ENCODE data around the gene KCNK4. TPM values are rescaled to one million over a fixed set of nuclear protein-coding genes. Genes with fewer than 3 reads are reported as not detected.

Gene KCNK4
- polyA plus RNA-seq, 3 donors, result not detected

DNA sequence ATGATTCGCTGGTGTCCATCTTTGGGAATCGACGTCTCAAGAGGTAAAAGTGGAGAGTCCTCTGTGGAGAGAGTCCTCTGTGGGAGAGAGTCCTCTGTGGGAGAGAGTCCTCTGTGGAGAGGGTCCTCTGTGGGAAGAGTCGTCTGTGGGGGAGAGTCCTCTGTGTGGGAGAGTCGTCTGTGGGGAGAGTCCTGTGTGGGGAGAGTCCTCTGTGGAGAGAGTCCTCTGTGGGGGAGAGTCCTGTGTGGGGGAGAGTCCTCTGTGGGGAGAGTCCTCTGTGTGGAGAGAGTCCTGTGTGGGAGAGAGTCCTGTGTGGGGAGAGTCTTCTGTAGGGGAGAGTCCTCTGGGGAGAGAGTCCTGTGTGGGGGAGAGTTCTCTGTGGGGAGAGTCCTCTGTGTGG is 29.9 kb downstream of the KCNK4 start:
- peak overlapping the region in 2 of 7 donors; percentile 47 to 79 for H3K27ac Mint-ChIP-seq
- Histone ChIP-seq H3K4me1 (ENCODE audit: control insufficient read depth in 1 of 2, insufficient read depth in 2 of 2, low read length in 2 of 2) (peaks cover 27 to 35% of the 10 kb centered on the region in 2 donors), H3K4me3 (replicated peaks in 1 of 3; ENCODE audit: low read depth in 2 of 3, low read length in 3 of 3) (no peak overlapping the region), H4K20me1 (ENCODE audit: insufficient read depth, low read length) (peaks cover 5% of the 10 kb centered on the region), H3K9me3 (replicated peaks in 1 of 2; ENCODE audit: control insufficient read depth in 1 of 2, insufficient read depth in 1 of 2, low read length in 2 of 2) (no peaks in the 10 kb centered on the region), H3K36me3 (replicated peaks in 1 of 2; ENCODE audit: control insufficient read depth in 1 of 2, insufficient read depth in 2 of 2, low read length in 2 of 2) (peaks cover 21 to 33% of the 10 kb centered on the region in 2 donors), H2AFZ (ENCODE audit: insufficient read depth, low read depth, low read length, poor library complexity, severe bottlenecking) (no peak overlapping the region), H3K79me2 (ENCODE audit: insufficient read depth, low read length) (peaks cover 4% of the 10 kb centered on the region), H3K4me2 (replicated peaks; ENCODE audit: extremely low read depth, low read length, poor library complexity, severe bottlenecking) (no peak overlapping the region), H3K27ac (ENCODE audit: low read depth in 1 of 2, low read length in 2 of 2) (no peak overlapping the region), H3K27me3 (ENCODE audit: control insufficient read depth in 2 of 2, insufficient read depth in 2 of 2, low read length in 2 of 2) (no peaks in the 10 kb centered on the region), H3K9ac (ENCODE audit: insufficient read depth, low read length, poor library complexity, severe bottlenecking) (no peak overlapping the region)
- no peaks in the 10 kb centered on the region for H3K9me3 Mint-ChIP-seq
- TF ChIP-seq, protein P1, sequence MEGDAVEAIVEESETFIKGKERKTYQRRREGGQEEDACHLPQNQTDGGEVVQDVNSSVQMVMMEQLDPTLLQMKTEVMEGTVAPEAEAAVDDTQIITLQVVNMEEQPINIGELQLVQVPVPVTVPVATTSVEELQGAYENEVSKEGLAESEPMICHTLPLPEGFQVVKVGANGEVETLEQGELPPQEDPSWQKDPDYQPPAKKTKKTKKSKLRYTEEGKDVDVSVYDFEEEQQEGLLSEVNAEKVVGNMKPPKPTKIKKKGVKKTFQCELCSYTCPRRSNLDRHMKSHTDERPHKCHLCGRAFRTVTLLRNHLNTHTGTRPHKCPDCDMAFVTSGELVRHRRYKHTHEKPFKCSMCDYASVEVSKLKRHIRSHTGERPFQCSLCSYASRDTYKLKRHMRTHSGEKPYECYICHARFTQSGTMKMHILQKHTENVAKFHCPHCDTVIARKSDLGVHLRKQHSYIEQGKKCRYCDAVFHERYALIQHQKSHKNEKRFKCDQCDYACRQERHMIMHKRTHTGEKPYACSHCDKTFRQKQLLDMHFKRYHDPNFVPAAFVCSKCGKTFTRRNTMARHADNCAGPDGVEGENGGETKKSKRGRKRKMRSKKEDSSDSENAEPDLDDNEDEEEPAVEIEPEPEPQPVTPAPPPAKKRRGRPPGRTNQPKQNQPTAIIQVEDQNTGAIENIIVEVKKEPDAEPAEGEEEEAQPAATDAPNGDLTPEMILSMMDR (IDR thresholded peaks at IDR 0.05), result no peak
- intact Hi-C loops (cut with micrococcal nuclease), result no loop called here
- H3K4me3 Mint-ChIP-seq, result no peak overlapping the region
- peaks cover 0 to 1% (median 0%) of the 10 kb centered on the region in 3 donors for H3K27me3 Mint-ChIP-seq (ENCODE audit: low read depth in 3 of 3)
- H3K4me1 Mint-ChIP-seq, result peaks cover 26% of the 10 kb centered on the region
- peaks cover 24 to 40% of the 10 kb centered on the region in 2 donors for H3K36me3 Mint-ChIP-seq
- WGBS (ENCODE audit: insufficient coverage), result 82% methylated on average over 2 of the region's 5 CpGs
- DNase-seq, result no peak

DNA sequence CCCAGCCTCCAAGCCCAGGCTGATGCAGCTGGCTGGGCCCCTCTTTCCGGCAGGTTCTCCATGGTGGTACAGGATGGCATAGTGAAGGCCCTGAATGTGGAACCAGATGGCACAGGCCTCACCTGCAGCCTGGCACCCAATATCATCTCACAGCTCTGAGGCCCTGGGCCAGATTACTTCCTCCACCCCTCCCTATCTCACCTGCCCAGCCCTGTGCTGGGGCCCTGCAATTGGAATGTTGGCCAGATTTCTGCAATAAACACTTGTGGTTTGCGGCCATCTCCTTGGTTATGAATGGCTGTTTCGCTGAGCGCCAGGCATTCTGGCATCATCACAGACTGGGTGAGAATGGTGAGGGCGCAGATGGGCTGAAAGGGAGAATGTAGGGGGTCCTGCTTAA is 30.4 kb downstream of the KCNK4 start:
- Histone ChIP-seq H3K4me2 (replicated peaks; ENCODE audit: extremely low read depth, low read length, poor library complexity, severe bottlenecking) (no peak overlapping the region), H3K79me2 (ENCODE audit: insufficient read depth, low read length) (peaks cover 4% of the 10 kb centered on the region), H3K9me3 (replicated peaks in 1 of 2; ENCODE audit: control insufficient read depth in 1 of 2, insufficient read depth in 1 of 2, low read length in 2 of 2) (no peaks in the 10 kb centered on the region), H3K27me3 (ENCODE audit: control insufficient read depth in 2 of 2, insufficient read depth in 2 of 2, low read length in 2 of 2) (no peaks in the 10 kb centered on the region), H3K36me3 (replicated peaks in 1 of 2; ENCODE audit: control insufficient read depth in 1 of 2, insufficient read depth in 2 of 2, low read length in 2 of 2) (peaks cover 19 to 30% of the 10 kb centered on the region in 2 donors), H3K4me1 (ENCODE audit: control insufficient read depth in 1 of 2, insufficient read depth in 2 of 2, low read length in 2 of 2) (peaks cover 22 to 30% of the 10 kb centered on the region in 2 donors), H4K20me1 (ENCODE audit: insufficient read depth, low read length) (no peaks in the 10 kb centered on the region), H2AFZ (ENCODE audit: insufficient read depth, low read depth, low read length, poor library complexity, severe bottlenecking) (no peak overlapping the region), H3K27ac (ENCODE audit: low read depth in 1 of 2, low read length in 2 of 2) (no peak overlapping the region), H3K4me3 (replicated peaks in 1 of 3; ENCODE audit: low read depth in 2 of 3, low read length in 3 of 3) (no peak overlapping the region), H3K9ac (ENCODE audit: insufficient read depth, low read length, poor library complexity, severe bottlenecking) (no peak overlapping the region)
- Mint-ChIP-seq H3K4me3 (no peak overlapping the region), H3K9me3 (no peaks in the 10 kb centered on the region), H3K36me3 (peaks cover 24 to 37% of the 10 kb centered on the region in 2 donors), H3K4me1 (peaks cover 21% of the 10 kb centered on the region), H3K27me3 (ENCODE audit: low read depth in 3 of 3) (peaks cover 0 to 3% (median 0%) of the 10 kb centered on the region in 3 donors), H3K27ac (no peak overlapping the region)
- WGBS (ENCODE audit: insufficient coverage), result 100% methylated on average over 4 of the region's 5 CpGs
- intact Hi-C loops (cut with micrococcal nuclease), result no loop called here
- DNase-seq, result no peak
- TF ChIP-seq, protein P1 (IDR thresholded peaks at IDR 0.05), result no peak
